ENCODE measurements around the gene SLC6A20.

DNA sequence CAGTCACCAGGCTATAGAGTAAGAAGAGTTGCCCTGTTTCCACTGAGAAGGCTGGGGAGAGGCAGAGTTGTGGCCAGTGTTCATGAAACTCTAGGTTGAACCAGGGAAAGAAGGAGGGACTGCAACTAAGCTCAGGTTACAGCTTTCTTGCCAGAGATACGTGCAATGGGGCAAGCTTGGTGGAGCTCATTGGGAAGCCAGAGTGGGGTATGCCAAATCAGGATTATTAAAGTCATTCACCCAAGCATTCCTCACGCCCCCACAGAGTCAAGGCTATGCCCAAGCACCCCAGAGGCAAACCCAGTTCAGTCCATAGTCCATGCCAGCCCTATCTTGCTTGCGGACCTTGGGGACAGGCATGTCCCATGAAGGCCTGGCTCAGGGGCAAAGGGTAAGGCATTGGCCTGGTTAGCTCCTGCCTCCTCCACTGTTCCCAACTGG lies 17.6 kb downstream of the SLC6A20 start:
- TF ChIP-seq, protein P1, sequence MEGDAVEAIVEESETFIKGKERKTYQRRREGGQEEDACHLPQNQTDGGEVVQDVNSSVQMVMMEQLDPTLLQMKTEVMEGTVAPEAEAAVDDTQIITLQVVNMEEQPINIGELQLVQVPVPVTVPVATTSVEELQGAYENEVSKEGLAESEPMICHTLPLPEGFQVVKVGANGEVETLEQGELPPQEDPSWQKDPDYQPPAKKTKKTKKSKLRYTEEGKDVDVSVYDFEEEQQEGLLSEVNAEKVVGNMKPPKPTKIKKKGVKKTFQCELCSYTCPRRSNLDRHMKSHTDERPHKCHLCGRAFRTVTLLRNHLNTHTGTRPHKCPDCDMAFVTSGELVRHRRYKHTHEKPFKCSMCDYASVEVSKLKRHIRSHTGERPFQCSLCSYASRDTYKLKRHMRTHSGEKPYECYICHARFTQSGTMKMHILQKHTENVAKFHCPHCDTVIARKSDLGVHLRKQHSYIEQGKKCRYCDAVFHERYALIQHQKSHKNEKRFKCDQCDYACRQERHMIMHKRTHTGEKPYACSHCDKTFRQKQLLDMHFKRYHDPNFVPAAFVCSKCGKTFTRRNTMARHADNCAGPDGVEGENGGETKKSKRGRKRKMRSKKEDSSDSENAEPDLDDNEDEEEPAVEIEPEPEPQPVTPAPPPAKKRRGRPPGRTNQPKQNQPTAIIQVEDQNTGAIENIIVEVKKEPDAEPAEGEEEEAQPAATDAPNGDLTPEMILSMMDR (IDR thresholded peaks at IDR 0.05; ENCODE audit: low read depth, low read length, missing input control) = no peak
- TF ChIP-seq, protein P2, sequence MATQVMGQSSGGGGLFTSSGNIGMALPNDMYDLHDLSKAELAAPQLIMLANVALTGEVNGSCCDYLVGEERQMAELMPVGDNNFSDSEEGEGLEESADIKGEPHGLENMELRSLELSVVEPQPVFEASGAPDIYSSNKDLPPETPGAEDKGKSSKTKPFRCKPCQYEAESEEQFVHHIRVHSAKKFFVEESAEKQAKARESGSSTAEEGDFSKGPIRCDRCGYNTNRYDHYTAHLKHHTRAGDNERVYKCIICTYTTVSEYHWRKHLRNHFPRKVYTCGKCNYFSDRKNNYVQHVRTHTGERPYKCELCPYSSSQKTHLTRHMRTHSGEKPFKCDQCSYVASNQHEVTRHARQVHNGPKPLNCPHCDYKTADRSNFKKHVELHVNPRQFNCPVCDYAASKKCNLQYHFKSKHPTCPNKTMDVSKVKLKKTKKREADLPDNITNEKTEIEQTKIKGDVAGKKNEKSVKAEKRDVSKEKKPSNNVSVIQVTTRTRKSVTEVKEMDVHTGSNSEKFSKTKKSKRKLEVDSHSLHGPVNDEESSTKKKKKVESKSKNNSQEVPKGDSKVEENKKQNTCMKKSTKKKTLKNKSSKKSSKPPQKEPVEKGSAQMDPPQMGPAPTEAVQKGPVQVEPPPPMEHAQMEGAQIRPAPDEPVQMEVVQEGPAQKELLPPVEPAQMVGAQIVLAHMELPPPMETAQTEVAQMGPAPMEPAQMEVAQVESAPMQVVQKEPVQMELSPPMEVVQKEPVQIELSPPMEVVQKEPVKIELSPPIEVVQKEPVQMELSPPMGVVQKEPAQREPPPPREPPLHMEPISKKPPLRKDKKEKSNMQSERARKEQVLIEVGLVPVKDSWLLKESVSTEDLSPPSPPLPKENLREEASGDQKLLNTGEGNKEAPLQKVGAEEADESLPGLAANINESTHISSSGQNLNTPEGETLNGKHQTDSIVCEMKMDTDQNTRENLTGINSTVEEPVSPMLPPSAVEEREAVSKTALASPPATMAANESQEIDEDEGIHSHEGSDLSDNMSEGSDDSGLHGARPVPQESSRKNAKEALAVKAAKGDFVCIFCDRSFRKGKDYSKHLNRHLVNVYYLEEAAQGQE (IDR thresholded peaks at IDR 0.05) = no peak
- TF ChIP-seq RAD21 (IDR thresholded peaks at IDR 0.05) = no peak
- TF ChIP-seq, protein P3, sequence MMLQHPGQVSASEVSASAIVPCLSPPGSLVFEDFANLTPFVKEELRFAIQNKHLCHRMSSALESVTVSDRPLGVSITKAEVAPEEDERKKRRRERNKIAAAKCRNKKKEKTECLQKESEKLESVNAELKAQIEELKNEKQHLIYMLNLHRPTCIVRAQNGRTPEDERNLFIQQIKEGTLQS (IDR thresholded peaks at IDR 0.05) = no peak
- no peak for TF ChIP-seq JUND (IDR thresholded peaks at IDR 0.05)
- no peak for TF ChIP-seq TAF1 (conservative IDR thresholded peaks at IDR 0.05)
- no peak for TF ChIP-seq GABPA (IDR thresholded peaks at IDR 0.05 in 1 of 2, conservative IDR thresholded peaks at IDR 0.05 in 1 of 2)
- TF ChIP-seq, protein P4, sequence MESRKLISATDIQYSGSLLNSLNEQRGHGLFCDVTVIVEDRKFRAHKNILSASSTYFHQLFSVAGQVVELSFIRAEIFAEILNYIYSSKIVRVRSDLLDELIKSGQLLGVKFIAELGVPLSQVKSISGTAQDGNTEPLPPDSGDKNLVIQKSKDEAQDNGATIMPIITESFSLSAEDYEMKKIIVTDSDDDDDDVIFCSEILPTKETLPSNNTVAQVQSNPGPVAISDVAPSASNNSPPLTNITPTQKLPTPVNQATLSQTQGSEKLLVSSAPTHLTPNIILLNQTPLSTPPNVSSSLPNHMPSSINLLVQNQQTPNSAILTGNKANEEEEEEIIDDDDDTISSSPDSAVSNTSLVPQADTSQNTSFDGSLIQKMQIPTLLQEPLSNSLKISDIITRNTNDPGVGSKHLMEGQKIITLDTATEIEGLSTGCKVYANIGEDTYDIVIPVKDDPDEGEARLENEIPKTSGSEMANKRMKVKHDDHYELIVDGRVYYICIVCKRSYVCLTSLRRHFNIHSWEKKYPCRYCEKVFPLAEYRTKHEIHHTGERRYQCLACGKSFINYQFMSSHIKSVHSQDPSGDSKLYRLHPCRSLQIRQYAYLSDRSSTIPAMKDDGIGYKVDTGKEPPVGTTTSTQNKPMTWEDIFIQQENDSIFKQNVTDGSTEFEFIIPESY (IDR thresholded peaks at IDR 0.05) = no peak
- peak; percentile 23 for TF ChIP-seq SP1 (IDR thresholded peaks at IDR 0.05)
- TF ChIP-seq RXRA (IDR thresholded peaks at IDR 0.05) = peak; percentile 30 to 33
- TF ChIP-seq FOXA2 (IDR thresholded peaks at IDR 0.05) = no peak
